Kidney epithelial cell (primary cell): ENCODE data around the gene GOLGA8J. TPM values are rescaled to one million over a fixed set of nuclear protein-coding genes. Genes with fewer than 3 reads are reported as not detected.
A peak's percentile ranks its signal among the peaks of the same experiment; 100 is the strongest.
"Not testable (repeated sequence)": the region's sequence is repeated elsewhere in the genome, so short reads cannot be mapped to it uniquely, and the experiment has no call there.

Experiments used
- DNase-seq: peaks from one replicate; pipeline ENCODE4 v3.0.0-alpha.2; 2010; ENCODE audit warnings: low read depth
- H3K27me3 ChIP-seq: 2 replicates; pipeline ENCODE4 v1.6.0; 2011; ENCODE audit warnings: low read length; ENCODE audit not compliant: control insufficient read depth, insufficient read depth
- H3K36me3 ChIP-seq: 2 replicates; pipeline ENCODE4 v1.5.1; 2011; ENCODE audit warnings: low read length; ENCODE audit not compliant: control insufficient read depth, insufficient read depth
- H3K4me3 ChIP-seq: 2 replicates; pipeline ENCODE4 v1.5.1; 2011; ENCODE audit warnings: low read depth, mild to moderate bottlenecking, control low read depth, low read length
- CTCF ChIP-seq: IDR thresholded peaks from 2 replicates; pipeline ENCODE4 v1.5.1; 2011; ENCODE audit warnings: mild to moderate bottlenecking, moderate library complexity, low read length, control low read depth, inconsistent platforms; ENCODE audit not compliant: insufficient read depth, poor library complexity, severe bottlenecking
- total RNA-seq: library from RNA; depleted of rRNA; stranded (reverse); fragments of >200 nt; gene quantifications from 2 replicates; pipeline ENCODE4 v1.2.3, GENCODE V29; 2015

The GOLGA8J gene
- total RNA-seq, 1 donor from 2014 or later, result not detected

DNA sequence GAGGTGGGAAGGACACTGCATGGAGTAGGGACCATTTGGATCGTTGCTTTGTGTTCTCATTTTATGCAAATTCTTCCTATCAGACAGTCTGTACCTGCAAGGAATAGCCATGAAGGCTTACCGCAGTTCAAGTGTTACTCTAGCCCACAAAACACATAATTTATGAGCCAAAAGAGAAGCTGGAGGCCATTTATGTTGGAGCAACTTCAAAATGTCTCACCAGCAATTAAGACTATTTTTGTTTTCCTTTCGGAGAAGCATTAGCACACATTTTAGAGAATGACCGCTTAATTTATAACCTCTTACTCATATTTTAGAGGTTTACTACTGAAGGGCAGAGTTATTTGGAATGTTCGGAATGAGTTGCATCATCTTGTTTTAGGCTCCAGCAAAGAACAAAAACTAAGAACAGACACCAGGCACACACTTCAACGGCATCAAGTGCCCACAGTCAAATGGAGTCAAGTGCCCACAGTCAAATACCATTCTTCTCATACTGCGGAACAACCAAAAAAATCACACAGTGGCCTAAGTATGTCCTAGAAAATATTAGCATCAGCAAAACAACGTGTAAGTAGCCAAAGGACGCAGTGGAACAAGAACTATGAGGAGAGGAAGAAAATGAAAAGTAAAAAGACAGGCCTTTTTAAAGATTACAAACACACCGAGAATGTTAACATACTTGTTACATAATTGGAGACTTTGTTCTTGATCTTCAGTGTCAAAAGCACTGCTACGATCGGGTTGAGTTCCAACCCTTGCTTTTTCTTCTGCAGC, 17.5 kb upstream of the GOLGA8J start:
- Histone ChIP-seq H3K4me3 (no peak overlapping the region), H3K36me3 (no peaks in the 10 kb centered on the region), H3K27me3 (no peaks in the 10 kb centered on the region)
- TF ChIP-seq CTCF, result no peak
- DNase-seq, result peak; percentile 85

GRCh38 chr15:30068326-30068725, 14.4 kb upstream of the GOLGA8J start:
- H3K4me3 ChIP-seq, result no peak overlapping the region
- no peak for TF ChIP-seq CTCF

GRCh38 chr15:30072630-30073029, 10.1 kb upstream of the GOLGA8J start:
- no peaks in the 10 kb centered on the region for H3K27me3 ChIP-seq
- H3K36me3 ChIP-seq, result no peaks in the 10 kb centered on the region
- H3K4me3 ChIP-seq, result no peak overlapping the region
- no peak for TF ChIP-seq CTCF
- no peak for DNase-seq

More at GRCh38 chr15:30068326-30068725, 14.4 kb upstream of the GOLGA8J start:
- Histone ChIP-seq H3K36me3 (no peaks in the 10 kb centered on the region), H3K27me3 (no peaks in the 10 kb centered on the region)
- no peak for DNase-seq

DNA sequence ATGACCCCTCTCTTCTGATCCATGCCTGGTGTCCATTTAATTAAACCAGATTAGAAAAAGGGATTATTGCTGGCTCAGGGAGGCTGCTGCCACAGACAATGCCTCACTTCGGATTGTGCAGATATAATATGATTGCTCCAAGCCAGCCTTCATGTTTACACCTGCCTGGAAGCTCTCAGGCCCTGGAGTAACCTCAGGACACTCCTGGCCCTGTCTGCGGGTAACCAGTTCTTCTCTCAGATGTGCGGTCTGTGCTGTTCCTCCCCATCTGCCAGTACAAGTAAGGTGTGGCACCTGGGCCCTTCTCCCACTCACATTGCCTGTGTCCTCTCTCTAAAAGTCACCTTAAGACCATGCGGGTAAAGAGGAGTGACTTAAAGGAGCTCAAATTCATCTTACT, 8.8 kb upstream of the GOLGA8J start:
- Histone ChIP-seq H3K27me3 (no peaks in the 10 kb centered on the region), H3K4me3 (no peak overlapping the region), H3K36me3 (no peaks in the 10 kb centered on the region)
- no peak for TF ChIP-seq CTCF
- DNase-seq, result no peak

- DNase-seq, H3K27me3 ChIP-seq, H3K4me3 ChIP-seq, H3K36me3 ChIP-seq: not testable (repeated sequence)
Observed at GRCh38 chr15:30080816-30081215, 1.9 kb upstream of the GOLGA8J start.

DNA sequence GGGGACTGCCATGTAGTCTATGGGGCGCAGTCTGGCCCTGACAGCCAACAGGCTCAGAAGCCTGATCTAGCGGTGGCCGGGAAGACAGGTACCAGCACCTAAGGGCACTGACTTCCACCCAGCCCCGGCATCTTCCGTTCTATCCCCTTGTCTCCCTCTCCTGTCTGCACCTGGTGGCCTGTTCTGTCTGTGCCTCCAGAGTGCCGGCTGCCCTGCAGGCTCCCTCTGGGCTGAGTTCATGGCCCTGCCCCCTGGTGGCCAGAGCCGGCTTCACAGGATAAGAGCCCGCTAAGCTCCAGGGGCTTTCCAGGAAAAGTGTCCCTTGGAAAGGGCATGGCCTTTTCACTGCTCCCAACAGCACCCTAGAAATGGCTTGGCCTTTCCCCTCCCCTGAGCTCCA, 15.1 kb downstream of the GOLGA8J start:
- H3K4me3 ChIP-seq, result not testable (repeated sequence)

GRCh38 chr15:30102890-30103289, 20.1 kb downstream of the GOLGA8J start:
- not testable (repeated sequence) for H3K27me3 ChIP-seq, DNase-seq, H3K36me3 ChIP-seq

More for the DNA sequence above, 15.1 kb downstream of the GOLGA8J start:
- not testable (repeated sequence) for H3K27me3 ChIP-seq, DNase-seq, H3K36me3 ChIP-seq

DNA sequence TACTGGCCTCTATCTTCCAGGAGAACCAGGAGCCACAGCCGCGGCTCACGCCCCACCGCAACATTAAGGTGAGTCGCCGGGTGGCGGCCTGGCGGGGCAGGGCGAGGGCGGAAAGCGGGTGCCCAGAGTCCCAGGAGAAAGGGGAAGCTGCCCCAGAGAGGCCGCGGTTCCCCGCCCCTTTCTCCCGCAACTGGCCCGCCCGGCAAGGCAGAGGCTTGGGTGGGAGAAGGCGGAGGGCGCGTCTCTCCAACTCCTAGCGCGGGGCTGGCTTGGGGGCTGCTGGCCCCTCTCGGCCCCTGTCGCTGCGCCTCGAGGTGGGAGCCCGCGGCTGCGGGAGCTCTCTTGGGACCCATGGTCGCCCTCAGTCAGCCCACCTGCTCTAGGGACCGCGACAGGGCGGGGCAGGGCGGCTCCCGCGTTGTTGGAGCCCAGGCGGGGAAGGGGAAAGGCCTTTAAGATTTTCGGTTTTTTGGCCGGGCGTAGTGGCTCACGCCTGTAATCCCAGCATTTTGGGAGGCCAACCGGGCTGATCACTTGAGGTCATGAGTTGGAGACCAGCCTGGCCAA, 21.3 kb downstream of the GOLGA8J start:
- not testable (repeated sequence) for H3K36me3 ChIP-seq, H3K27me3 ChIP-seq, DNase-seq
- H3K4me3 ChIP-seq, result peak overlapping the region; percentile 41

More at GRCh38 chr15:30102890-30103289, 20.1 kb downstream of the GOLGA8J start:
- H3K4me3 ChIP-seq, result not testable (repeated sequence)

- H3K36me3 ChIP-seq, H3K4me3 ChIP-seq, DNase-seq, H3K27me3 ChIP-seq: not testable (repeated sequence)
Observed at GRCh38 chr15:30110591-30110990, 27.8 kb downstream of the GOLGA8J start.

DNA sequence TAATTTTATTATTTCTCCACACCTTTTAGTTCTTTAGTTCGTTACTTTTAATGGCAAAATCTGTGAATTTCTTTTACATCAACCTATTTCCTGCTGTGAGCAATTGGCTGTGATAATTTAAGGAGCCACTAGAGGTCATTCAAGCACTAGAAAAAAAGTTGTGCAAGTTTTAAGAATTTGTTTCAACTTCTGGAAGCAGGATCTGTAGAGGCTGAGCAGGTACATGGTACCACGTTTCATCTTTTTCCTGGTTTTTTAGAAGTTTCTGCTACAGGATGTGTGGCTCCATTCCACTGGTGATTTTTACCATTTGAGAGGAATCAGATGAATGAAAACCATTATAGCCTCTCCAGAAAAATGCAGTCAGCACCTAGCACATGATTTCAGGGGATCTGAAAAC, 47.3 kb downstream of the GOLGA8J start:
- not testable (repeated sequence) for H3K27me3 ChIP-seq, H3K36me3 ChIP-seq, DNase-seq, H3K4me3 ChIP-seq
